H1 (cell line): ENCODE measurements around the gene USH2A. TPM values are rescaled to one million over a fixed set of nuclear protein-coding genes. Genes with fewer than 3 reads are reported as not detected.

Experiments
- CTCF ChIA-PET: fragments of 300-600 bp; sonication (Branson Sonifier 250); formaldehyde crosslinking; loops from one replicate; lab custom pipeline; 2021; ENCODE audit not compliant: partially characterized antibody; lab: Charles Lee
- POLR2A ChIA-PET: fragments of 300-600 bp; sonication (Branson Sonifier 250); formaldehyde crosslinking; loops from one replicate; lab custom pipeline; 2021; ENCODE audit warnings: inconsistent platforms; ENCODE audit not compliant: partially characterized antibody; lab: Charles Lee
- DNase-seq, 2 experiments: peaks; one replicate each; pipeline versions ENCODE4 v3.0.0 to v3.0.0-alpha.2; 2010 to 2022; ENCODE audit warnings: low spot score in 2 of 2, low read depth in 1 of 2, mixed read lengths in 1 of 2
- FAIRE-seq: peaks from 2 replicates; lab custom pipeline; 2011; peaks lifted over from hg19 to GRCh38; lab: Jason Lieb, UNC
- H2AFZ ChIP-seq: 2 replicates; pipeline ENCODE4 v1.8.1; 2012; ENCODE audit warnings: low read length, inconsistent platforms
- H2AK5ac ChIP-seq: 2 replicates; pipeline ENCODE4 v1.6.1; 2013; ENCODE audit warnings: low read depth, low read length
- H2BK120ac ChIP-seq: replicated peaks from 2 replicates; pipeline ENCODE3; 2013; ENCODE audit warnings: low read depth, low read length, inconsistent platforms
- H2BK12ac ChIP-seq: 2 replicates; pipeline ENCODE4 v1.6.1; 2013; ENCODE audit warnings: low read depth, low read length
- H2BK15ac ChIP-seq: 2 replicates; pipeline ENCODE4 v1.6.1; 2013; ENCODE audit warnings: low read length
- H2BK20ac ChIP-seq: 2 replicates; pipeline ENCODE4 v1.6.1; 2013; ENCODE audit warnings: low read length
- H2BK5ac ChIP-seq: 2 replicates; pipeline ENCODE4 v1.6.1; 2013; ENCODE audit warnings: low read depth, low read length
- H3K14ac ChIP-seq: 2 replicates; pipeline ENCODE4 v1.6.1; 2013; ENCODE audit warnings: inconsistent platforms; ENCODE audit not compliant: insufficient read length
- H3K18ac ChIP-seq: 2 replicates; pipeline ENCODE4 v1.6.1; 2013; ENCODE audit warnings: low read length; ENCODE audit errors: extremely low read depth
- H3K23ac ChIP-seq: 2 replicates; pipeline ENCODE4 v1.6.1; 2013; ENCODE audit warnings: inconsistent platforms; ENCODE audit not compliant: insufficient read length
- H3K23me2 ChIP-seq: 2 replicates; pipeline ENCODE4 v1.6.1; 2013; ENCODE audit warnings: low read depth, low read length
- H3K27ac ChIP-seq: 2 replicates; pipeline ENCODE4 v1.6.1; 2011; ENCODE audit warnings: low read depth, low read length, inconsistent platforms
- H3K27me3 ChIP-seq, 4 experiments: replicated peaks in 1 of 4; 1 replicate in 1 of 4; 2 replicates in 3 of 4; pipeline versions ENCODE4 v1.6.1 to v1.8.1; 2011 to 2013; ENCODE audit warnings: low read length in 3 of 4, mild to moderate bottlenecking in 3 of 4, inconsistent platforms in 2 of 4, mixed read lengths in 2 of 4, moderate library complexity in 1 of 4; ENCODE audit not compliant: control insufficient read depth in 3 of 4, insufficient read depth in 3 of 4; ENCODE audit errors: extremely low read depth in 1 of 4
- H3K36me3 ChIP-seq, 4 experiments: 2 replicates each; pipeline versions ENCODE4 v1.6.1 to v1.8.1; 2011 to 2013; ENCODE audit warnings: mild to moderate bottlenecking in 4 of 4, low read length in 3 of 4, moderate library complexity in 2 of 4, control low read depth in 1 of 4, inconsistent platforms in 1 of 4; ENCODE audit not compliant: insufficient read depth in 4 of 4, control insufficient read depth in 2 of 4
- H3K4ac ChIP-seq: replicated peaks from 2 replicates; pipeline ENCODE3; 2013; ENCODE audit warnings: low read length, low read depth, mixed read lengths, inconsistent platforms; ENCODE audit not compliant: insufficient read length
- H3K4me1 ChIP-seq, 4 experiments: replicated peaks in 1 of 4; 1 replicate in 1 of 4; 2 replicates in 3 of 4; pipeline versions ENCODE4 v1.6.1 to v1.8.1; 2011 to 2013; ENCODE audit warnings: low read length in 3 of 4, inconsistent platforms in 2 of 4, mixed read lengths in 1 of 4; ENCODE audit not compliant: insufficient read depth in 4 of 4, control insufficient read depth in 3 of 4
- H3K4me2 ChIP-seq, 2 experiments: 2 replicates each; pipeline versions ENCODE4 v1.6.1 to v1.8.1; 2011 to 2013; ENCODE audit warnings: low read depth in 2 of 2, low read length in 2 of 2, control low read depth in 1 of 2, inconsistent platforms in 1 of 2, mild to moderate bottlenecking in 1 of 2; ENCODE audit not compliant: insufficient read depth in 1 of 2
- H3K4me3 ChIP-seq, 4 experiments: fragments of 200-600, 300-600 bp in 1 of 4; sonication (generic), shearing (Covaris generic), sonication (Bioruptor Twin) in 1 of 4; 2 replicates each; pipeline versions ENCODE4 v1.5.1 to v1.8.1; 2011 to 2016; ENCODE audit warnings: low read length in 4 of 4, low read depth in 3 of 4, control low read depth in 2 of 4, inconsistent platforms in 2 of 4, mild to moderate bottlenecking in 2 of 4, mixed read lengths in 1 of 4, moderate library complexity in 1 of 4; ENCODE audit not compliant: insufficient read depth in 2 of 4; ENCODE audit errors: extremely low read depth in 1 of 4
- H3K56ac ChIP-seq: replicated peaks from 2 replicates; pipeline ENCODE3; 2013; ENCODE audit warnings: low read depth, mild to moderate bottlenecking, mixed read lengths, low read length, inconsistent platforms; ENCODE audit not compliant: insufficient read length
- H3K79me1 ChIP-seq: 2 replicates; pipeline ENCODE4 v1.6.1; 2013; ENCODE audit warnings: low read depth, low read length, control low read depth
- H3K79me2 ChIP-seq, 2 experiments: 2 replicates each; pipeline versions ENCODE4 v1.6.1 to v1.8.1; 2012 to 2013; ENCODE audit warnings: low read length in 2 of 2, mild to moderate bottlenecking in 2 of 2, inconsistent platforms in 1 of 2; ENCODE audit not compliant: insufficient read depth in 2 of 2, control insufficient read depth in 1 of 2
- H3K9ac ChIP-seq, 4 experiments: replicated peaks in 1 of 4; 1 replicate in 1 of 4; 2 replicates in 3 of 4; pipeline versions ENCODE4 v1.6.1 to v1.8.1; 2011 to 2013; ENCODE audit warnings: low read depth in 3 of 4, low read length in 3 of 4, control low read depth in 2 of 4, mild to moderate bottlenecking in 2 of 4, moderate library complexity in 2 of 4, inconsistent platforms in 1 of 4; ENCODE audit errors: extremely low read depth in 1 of 4
- H3K9me3 ChIP-seq, 2 experiments: 2 replicates each; pipeline versions ENCODE4 v1.6.1 to v1.8.1; 2012 to 2013; ENCODE audit warnings: mild to moderate bottlenecking in 2 of 2, moderate library complexity in 2 of 2, control low read depth in 1 of 2, inconsistent platforms in 1 of 2, low read depth in 1 of 2, low read length in 1 of 2, mixed read lengths in 1 of 2; ENCODE audit not compliant: insufficient read depth in 2 of 2
- H4K20me1 ChIP-seq, 2 experiments: replicated peaks in 1 of 2; 2 replicates each; pipeline versions ENCODE3 to v1.8.1; 2011 to 2013; ENCODE audit warnings: inconsistent platforms in 2 of 2, low read length in 2 of 2, mild to moderate bottlenecking in 1 of 2; ENCODE audit not compliant: insufficient read depth in 2 of 2, control insufficient read depth in 1 of 2
- H4K5ac ChIP-seq: 2 replicates; pipeline ENCODE4 v1.6.1; 2013; ENCODE audit warnings: low read length, low read depth, mixed read lengths, inconsistent platforms; ENCODE audit not compliant: insufficient read length
- H4K8ac ChIP-seq: 2 replicates; pipeline ENCODE4 v1.8.0; 2013; ENCODE audit warnings: mild to moderate bottlenecking, moderate library complexity, low read length, inconsistent platforms; ENCODE audit not compliant: insufficient read depth; ENCODE audit errors: extremely low read depth
- H4K91ac ChIP-seq: replicated peaks from 2 replicates; pipeline ENCODE3; 2013; ENCODE audit warnings: low read length, mixed read lengths, inconsistent platforms; ENCODE audit not compliant: insufficient read length
- CBX8 ChIP-seq: fragments of 300-800, 300-1000 bp; sonication (generic); IDR thresholded peaks from 2 replicates; pipeline ENCODE4 v1.7.1; 2016; ENCODE audit warnings: low read depth, low read length, borderline replicate concordance
- FOSL1 ChIP-seq: IDR thresholded peaks from 2 replicates; pipeline ENCODE4 v1.6.1; 2011; ENCODE audit warnings: mild to moderate bottlenecking, low read depth, low read length, moderate library complexity; ENCODE audit not compliant: insufficient read depth
- KDM1A ChIP-seq: fragments of 200-600, 300-600 bp; sonication (generic); IDR thresholded peaks from 2 replicates; pipeline ENCODE4 v1.7.1; 2016; ENCODE audit warnings: mild to moderate bottlenecking, low read length, borderline replicate concordance
- KDM5A ChIP-seq: fragments of 200-600 bp; IDR thresholded peaks from 2 replicates; pipeline ENCODE4 v1.7.1; 2012; ENCODE audit warnings: mild to moderate bottlenecking, low read length, inconsistent platforms, mixed read lengths
- RNF2 ChIP-seq: fragments of 200-900, 300-1000 bp; sonication (generic); IDR thresholded peaks from 2 replicates; pipeline ENCODE4 v1.7.1; 2016; ENCODE audit warnings: borderline replicate concordance, low read depth, mild to moderate bottlenecking, antibody characterized with exemption, low read length; ENCODE audit not compliant: poor library complexity, severe bottlenecking; ENCODE audit errors: missing control alignments
- SAP30 ChIP-seq: fragments of 300-600 bp; sonication (generic); IDR thresholded peaks from 2 replicates; pipeline ENCODE4 v1.7.1; 2012; ENCODE audit warnings: low read length, moderate library complexity, mild to moderate bottlenecking, inconsistent platforms; ENCODE audit not compliant: insufficient read depth, insufficient replicate concordance
- SP2 ChIP-seq: IDR thresholded peaks from 2 replicates; pipeline ENCODE4 v1.6.1; 2012; ENCODE audit warnings: mild to moderate bottlenecking, low read length, inconsistent platforms
- TBP ChIP-seq: IDR thresholded peaks from 2 replicates; pipeline ENCODE4 v1.6.1; 2011; ENCODE audit warnings: low read depth, low read length, improper control_type of control experiment
- WGBS, 2 experiments: shearing (Covaris generic) in 1 of 2; methylation state at CpG; one replicate each; pipeline versions ENCODE4 v1.1.6 to v1.1.7; 2013 to 2015; ENCODE audit warnings: low lambda C conversion rate in 2 of 2, mixed read lengths in 2 of 2, inconsistent platforms in 1 of 2, low coverage in 1 of 2, missing lambda C conversion rate in 1 of 2; ENCODE audit not compliant: insufficient replicate concordance in 2 of 2, insufficient coverage in 1 of 2, insufficient read length in 1 of 2; ENCODE audit errors: extremely low coverage in 1 of 2, missing lambda C conversion rate in 1 of 2; 5-methylcytosine and 5-hydroxymethylcytosine counted together
- polyA plus RNA-seq, 7 experiments: library from polyadenylated mRNA; depleted of rRNA in 3 of 7; stranded (reverse) in 5 of 7; unstranded in 2 of 7; fragments of >200 nt in 5 of 7; fragments of 200-250 nt in 2 of 7; gene quantifications; 1 replicate in 5 of 7; 2 replicates in 1 of 7; 4 replicates in 1 of 7; pipeline versions ENCODE4 v1.2.1 to v1.2.3, GENCODE V29; 2011 to 2013; ENCODE audit warnings: missing spikeins in 2 of 7, mixed read lengths in 2 of 7
- total RNA-seq: library from RNA; stranded (reverse); fragmentation: NEBNext Ultra II Directional; extraction: Animal tissue kit (Norgen Biotek cat#: 25700); gene quantifications from 2 replicates; pipeline ENCODE4 v1.2.1, GENCODE V29; 2021
- TF ChIP-seq, protein P1 (sequence below): IDR thresholded peaks from 2 replicates; pipeline ENCODE4 v1.6.1; 2012; ENCODE audit warnings: low read length, inconsistent platforms
- TF ChIP-seq, protein P2 (sequence below): IDR thresholded peaks from 2 replicates; pipeline ENCODE4 v1.6.1; 2011; ENCODE audit warnings: low read depth, mild to moderate bottlenecking, low read length; ENCODE audit not compliant: insufficient read depth

The USH2A gene
- total and polyA plus RNA-seq, 2 of the 8 experiments (the other 6 are each of a cell fraction or from before 2014, with no cell fraction given), result 0.02 to 0.17 TPM

DNA sequence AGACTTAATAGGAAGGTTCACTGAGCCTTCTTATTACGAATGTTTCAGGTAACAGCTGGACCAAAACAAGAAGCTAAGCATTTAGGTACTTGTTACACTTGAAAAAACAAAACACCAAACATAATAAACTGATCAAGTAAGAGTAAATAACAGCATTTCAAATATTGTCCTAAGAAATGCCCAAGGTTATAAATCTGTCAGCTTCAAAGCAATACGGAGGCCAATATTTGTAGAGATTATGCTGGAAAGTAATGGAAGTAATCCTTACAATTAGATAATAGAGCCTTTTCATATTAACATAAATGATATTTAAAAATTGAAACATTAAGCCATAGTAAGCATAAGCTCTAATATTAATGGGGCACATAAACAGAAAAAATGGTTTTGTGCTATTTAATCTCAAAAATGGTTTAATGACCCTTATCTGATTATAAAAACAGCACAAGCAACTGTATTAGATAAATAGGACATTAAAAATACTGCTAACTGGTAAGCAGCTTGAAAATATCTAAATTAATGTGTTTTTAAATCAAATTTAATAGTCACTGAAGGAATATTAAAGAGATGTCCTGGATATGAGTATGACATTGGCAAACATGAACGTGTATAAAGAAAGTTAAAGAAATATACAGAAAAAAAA is 43.0 kb upstream of the USH2A start:
- H2BK120ac ChIP-seq, result no peak overlapping the region
- no peak overlapping the region for H4K91ac ChIP-seq
- no peak overlapping the region for H4K5ac ChIP-seq
- H3K4me2 ChIP-seq, result no peak overlapping the region
- H2AK5ac ChIP-seq, result no peak overlapping the region
- CTCF ChIA-PET, result interaction anchor here (1.1 kb wide), 1 partner anchor 30 kb away, joined by 4 read pairs; no protein-coding TSS in a partner anchor
- no peaks in the 10 kb centered on the region for H3K4me1 ChIP-seq
- no peak overlapping the region for H2BK20ac ChIP-seq
- WGBS, 2 experiments, result 87% methylated on average over 3 of the region's 3 CpGs; no CpG with 5 or more reads in 1 of the 2 experiments
- H3K79me2 ChIP-seq, result no peaks in the 10 kb centered on the region
- peaks cover 0 to 1% (median 0%) of the 10 kb centered on the region in 4 experiments; a peak in 1 of 7 replicates for H3K27me3 ChIP-seq
- no peak overlapping the region for H2AFZ ChIP-seq
- no peak overlapping the region for H2BK12ac ChIP-seq
- H2BK15ac ChIP-seq, result no peak overlapping the region
- no peak overlapping the region for H3K9ac ChIP-seq
- H3K18ac ChIP-seq, result no peak overlapping the region
- H4K8ac ChIP-seq, result no peak overlapping the region
- H3K56ac ChIP-seq, result no peak overlapping the region
- no peak overlapping the region for H3K4me3 ChIP-seq
- no peaks in the 10 kb centered on the region for H4K20me1 ChIP-seq
- no peaks in the 10 kb centered on the region; the same call in 1 of the 2 replicates for H3K23me2 ChIP-seq
- no peak overlapping the region for H3K23ac ChIP-seq
- FAIRE-seq (no peak), DNase-seq (no peak)
- H3K79me1 ChIP-seq, result no peaks in the 10 kb centered on the region
- no peak overlapping the region for H2BK5ac ChIP-seq
- no peak overlapping the region for H3K14ac ChIP-seq
- no peak overlapping the region for H3K27ac ChIP-seq
- H3K4ac ChIP-seq, result no peak overlapping the region
- POLR2A ChIA-PET, result no interaction called here
- H3K9me3 ChIP-seq, result no peaks in the 10 kb centered on the region
- H3K36me3 ChIP-seq, result no peaks in the 10 kb centered on the region
- TF ChIP-seq SAP30, result no peak
- no peak for TF ChIP-seq RNF2
- TF ChIP-seq, protein P1, sequence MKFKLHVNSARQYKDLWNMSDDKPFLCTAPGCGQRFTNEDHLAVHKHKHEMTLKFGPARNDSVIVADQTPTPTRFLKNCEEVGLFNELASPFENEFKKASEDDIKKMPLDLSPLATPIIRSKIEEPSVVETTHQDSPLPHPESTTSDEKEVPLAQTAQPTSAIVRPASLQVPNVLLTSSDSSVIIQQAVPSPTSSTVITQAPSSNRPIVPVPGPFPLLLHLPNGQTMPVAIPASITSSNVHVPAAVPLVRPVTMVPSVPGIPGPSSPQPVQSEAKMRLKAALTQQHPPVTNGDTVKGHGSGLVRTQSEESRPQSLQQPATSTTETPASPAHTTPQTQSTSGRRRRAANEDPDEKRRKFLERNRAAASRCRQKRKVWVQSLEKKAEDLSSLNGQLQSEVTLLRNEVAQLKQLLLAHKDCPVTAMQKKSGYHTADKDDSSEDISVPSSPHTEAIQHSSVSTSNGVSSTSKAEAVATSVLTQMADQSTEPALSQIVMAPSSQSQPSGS, result no peak
- no peak for TF ChIP-seq FOSL1
- TF ChIP-seq CBX8, result no peak
- no peak for TF ChIP-seq SP2
- no peak for TF ChIP-seq KDM1A
- no peak for TF ChIP-seq TBP
- no peak for TF ChIP-seq KDM5A
- TF ChIP-seq, protein P2, sequence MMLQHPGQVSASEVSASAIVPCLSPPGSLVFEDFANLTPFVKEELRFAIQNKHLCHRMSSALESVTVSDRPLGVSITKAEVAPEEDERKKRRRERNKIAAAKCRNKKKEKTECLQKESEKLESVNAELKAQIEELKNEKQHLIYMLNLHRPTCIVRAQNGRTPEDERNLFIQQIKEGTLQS, result no peak
